ENCODE results near the gene LNX1.

DNA sequence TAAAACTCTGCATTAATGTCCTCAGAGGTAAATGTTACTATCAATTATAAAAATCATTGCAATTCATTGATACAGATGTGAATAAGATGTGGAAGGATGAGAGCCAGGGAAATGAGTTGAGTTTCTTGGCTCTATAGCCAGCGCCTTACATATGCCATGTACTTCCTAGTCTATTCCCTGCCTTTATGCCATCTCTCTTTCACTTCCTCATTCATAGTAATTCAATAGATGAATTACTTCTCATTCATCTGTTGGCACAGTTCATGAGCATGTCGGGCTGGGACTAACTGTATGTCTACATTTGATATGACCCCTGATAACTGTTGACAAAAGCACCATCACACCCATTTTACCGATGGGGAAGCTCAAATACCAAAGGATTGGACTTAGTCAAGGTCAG lies 55.7 kb downstream of the LNX1 start:
- TF ChIP-seq POLR2A (IDR thresholded peaks at IDR 0.05; ENCODE audit: low read length) = no peak
- TF ChIP-seq GATA1 (IDR thresholded peaks at IDR 0.05; ENCODE audit: low read depth, low read length) = no peak
